OCI-LY7 (cell line): Measurements from ENCODE around the gene KIAA1210.

Source experiments
- EZH2phosphoT487 ChIP-seq: fragments of 200-600 bp; sonication (generic); IDR thresholded peaks from 2 replicates; pipeline ENCODE4 v1.6.1; 2018; ENCODE audit warnings: low read depth, borderline replicate concordance, mild to moderate bottlenecking, mixed run types, antibody characterized with exemption, low read length, moderate library complexity, mixed read lengths
- TF ChIP-seq, protein P1 (sequence below): fragments of 200-600 bp; sonication (generic); conservative IDR thresholded peaks from 2 replicates; pipeline ENCODE4 v1.5.1; 2014; ENCODE audit warnings: mild to moderate bottlenecking, antibody characterized with exemption, low read length, moderate library complexity, mixed read lengths

DNA sequence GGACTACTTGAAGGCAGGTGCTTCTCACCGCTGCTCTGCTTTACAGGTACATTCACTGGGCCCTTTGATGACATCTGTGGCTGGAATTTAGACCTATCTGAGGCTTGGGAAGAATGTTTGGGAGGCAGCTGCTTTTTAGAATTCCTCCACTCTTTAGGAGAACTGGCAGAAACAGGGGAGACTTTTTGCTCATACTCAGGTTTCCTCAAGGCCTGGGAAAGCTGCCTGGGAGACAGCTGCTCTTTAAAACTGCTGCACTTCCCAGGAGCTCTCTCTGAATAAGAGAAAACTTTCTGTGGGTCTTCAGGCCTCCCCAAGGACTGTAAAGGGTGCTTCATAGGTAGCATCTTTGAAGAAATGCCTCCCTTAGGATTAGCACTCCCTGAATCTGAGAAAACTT is 40.5 kb downstream of the KIAA1210 start:
- TF ChIP-seq, protein P1, sequence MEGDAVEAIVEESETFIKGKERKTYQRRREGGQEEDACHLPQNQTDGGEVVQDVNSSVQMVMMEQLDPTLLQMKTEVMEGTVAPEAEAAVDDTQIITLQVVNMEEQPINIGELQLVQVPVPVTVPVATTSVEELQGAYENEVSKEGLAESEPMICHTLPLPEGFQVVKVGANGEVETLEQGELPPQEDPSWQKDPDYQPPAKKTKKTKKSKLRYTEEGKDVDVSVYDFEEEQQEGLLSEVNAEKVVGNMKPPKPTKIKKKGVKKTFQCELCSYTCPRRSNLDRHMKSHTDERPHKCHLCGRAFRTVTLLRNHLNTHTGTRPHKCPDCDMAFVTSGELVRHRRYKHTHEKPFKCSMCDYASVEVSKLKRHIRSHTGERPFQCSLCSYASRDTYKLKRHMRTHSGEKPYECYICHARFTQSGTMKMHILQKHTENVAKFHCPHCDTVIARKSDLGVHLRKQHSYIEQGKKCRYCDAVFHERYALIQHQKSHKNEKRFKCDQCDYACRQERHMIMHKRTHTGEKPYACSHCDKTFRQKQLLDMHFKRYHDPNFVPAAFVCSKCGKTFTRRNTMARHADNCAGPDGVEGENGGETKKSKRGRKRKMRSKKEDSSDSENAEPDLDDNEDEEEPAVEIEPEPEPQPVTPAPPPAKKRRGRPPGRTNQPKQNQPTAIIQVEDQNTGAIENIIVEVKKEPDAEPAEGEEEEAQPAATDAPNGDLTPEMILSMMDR: no peak
- no peak for TF ChIP-seq EZH2phosphoT487
